Muscle of back (tissue), 11 donors: ENCODE results near the gene PALMD. TPM values are rescaled to one million over a fixed set of nuclear protein-coding genes. Genes with fewer than 3 reads are reported as not detected.

Experiments
- DNase-seq, 3 donors: peaks; one replicate each; pipeline versions ENCODE4 v3.0.0 to v3.0.0-alpha.2; 2013
- polyA plus RNA-seq, 10 donors: library from polyadenylated mRNA; unstranded; fragments of 120-200 nt; gene quantifications; one replicate each; pipeline ENCODE4 v1.2.1, GENCODE V29; 2013; ENCODE audit not compliant: insufficient read length in 10 of 10

Gene PALMD
- polyA plus RNA-seq, 10 donors, result 59.3 to 124 (median 103) TPM

DNA sequence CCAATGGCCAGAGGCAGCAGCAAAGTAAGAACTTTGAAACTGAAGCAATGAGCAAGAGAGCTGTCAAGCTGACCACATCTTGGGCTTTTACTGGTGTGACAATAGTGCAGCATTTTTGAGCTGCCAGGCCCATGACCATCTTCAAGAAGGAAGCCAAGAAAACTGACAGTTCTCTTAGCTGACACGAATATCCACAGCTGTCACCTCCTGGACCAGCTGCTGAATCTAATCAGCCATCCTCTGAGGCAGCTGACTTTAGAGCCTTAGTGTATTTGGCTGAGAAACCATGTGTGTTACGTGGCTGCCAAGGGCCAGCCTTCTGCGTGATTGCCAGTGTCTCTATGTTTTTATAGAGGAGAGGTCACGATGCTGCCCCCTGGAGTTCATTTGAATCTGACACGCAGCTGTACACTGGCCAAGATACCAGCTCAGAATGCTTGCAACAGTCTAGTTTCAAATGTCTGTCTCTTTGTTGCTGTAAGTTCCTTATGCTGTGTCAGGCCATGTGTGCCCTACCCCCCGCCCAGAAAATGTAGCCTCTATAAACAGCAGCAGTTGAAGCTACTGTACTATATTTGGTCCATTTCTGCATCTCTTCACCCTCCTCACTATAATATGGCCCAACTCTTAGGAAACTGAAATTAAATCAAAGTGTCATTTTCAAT lies 39.7 kb downstream of the PALMD start:
- DNase-seq, result peak; percentile 82 to 90 (median 88)

DNA sequence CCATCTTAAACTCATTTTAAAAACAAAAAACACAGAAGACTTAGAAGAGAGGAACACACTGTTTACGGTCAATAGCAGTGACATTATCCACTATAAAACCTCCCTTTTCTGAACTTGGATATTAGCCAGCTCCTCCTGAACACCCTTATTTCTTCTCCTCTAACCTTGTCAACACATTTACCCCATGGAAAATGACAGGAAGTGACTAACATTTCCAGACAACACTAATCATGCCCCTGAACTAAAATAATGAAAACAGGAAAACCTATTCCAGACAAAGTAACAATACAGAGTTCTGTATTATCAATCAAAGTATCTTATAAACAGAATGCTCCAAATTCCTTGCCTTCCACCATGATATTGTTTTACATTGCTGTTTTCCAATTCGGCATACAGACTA lies 45.3 kb downstream of the PALMD start:
- no peak for DNase-seq

DNA sequence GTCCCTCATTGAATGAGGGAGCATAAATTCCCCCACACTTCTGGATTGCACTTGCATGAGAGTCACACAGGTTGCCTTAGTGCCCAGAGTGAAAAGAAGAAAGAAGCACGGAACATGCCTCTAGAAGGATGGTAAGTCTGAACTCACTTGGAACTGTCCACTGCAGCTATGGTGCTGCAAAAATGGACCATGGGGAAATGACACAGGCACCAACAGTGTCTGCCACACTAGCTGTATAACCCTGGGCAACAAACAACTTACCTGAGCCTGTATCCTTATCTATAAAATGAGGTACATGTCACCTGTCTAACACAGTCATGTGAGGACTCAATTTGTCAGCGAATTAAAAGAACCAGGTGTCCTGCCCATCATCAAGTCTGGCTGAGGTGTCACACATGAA lies 50.7 kb downstream of the PALMD start:
- DNase-seq, result no peak

DNA sequence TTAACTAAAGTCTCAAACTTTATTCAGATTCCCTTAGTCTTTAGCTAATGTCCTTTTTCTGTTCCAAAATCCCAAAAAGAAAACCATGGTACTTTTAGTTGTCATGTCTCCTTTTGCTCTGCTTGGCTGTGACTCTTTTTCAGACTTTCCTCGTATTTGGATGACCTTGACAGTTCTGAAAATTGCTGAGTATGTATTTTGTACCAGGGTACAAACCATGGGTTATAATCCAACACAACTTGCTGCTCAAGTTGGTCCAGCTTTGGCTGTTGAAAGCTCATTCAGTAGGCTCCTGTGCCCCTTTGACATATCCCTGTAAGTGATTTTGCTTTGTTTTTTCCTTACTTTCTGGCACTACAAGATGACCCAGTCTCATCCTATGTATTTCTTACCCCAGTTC lies 51.7 kb downstream of the PALMD start:
- no peak for DNase-seq

GRCh38 chr1:99700020-99700419 lies 54.1 kb downstream of the PALMD start:
- DNase-seq, result no peak

DNA sequence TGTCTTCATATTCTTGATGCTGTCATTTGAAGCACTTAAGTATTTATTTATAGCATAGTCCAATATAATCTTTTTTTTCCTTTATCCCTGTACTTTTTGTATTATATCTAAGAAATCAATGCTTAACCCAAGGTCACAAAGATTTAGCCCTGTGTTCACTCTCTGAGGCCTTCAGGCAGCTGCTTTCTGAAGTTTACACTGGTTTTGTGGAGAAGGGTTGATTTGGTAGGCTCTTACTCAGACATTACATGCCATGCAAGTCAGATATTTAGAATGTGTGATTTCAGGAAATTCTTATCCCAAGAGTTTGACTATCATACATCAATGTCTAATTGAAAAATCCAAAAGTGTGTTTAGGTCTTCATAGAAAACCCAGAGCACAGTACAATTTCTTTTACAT lies 56.3 kb downstream of the PALMD start:
- no peak for DNase-seq

- no peak for DNase-seq
Observed at GRCh38 chr1:99704356-99704816, 58.5 kb downstream of the PALMD start.

DNA sequence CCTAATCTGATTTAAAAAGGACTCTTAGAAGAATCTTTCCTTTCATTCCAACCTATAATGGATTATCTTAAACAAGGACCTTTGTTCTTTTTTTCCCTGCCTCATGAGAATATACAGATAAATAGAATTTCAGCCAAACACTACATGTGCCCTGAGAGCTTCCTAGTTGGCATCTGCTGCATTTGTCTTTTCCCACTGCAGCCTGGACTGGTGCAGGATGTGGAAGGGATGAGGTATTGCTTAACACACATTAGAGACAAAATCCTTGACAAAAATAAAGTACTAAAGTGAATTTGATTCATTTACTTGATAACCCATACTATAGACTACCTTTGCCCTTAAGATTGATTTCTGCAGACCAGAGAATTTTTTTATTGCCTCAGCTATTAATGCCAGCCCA lies 59.5 kb downstream of the PALMD start:
- no peak for DNase-seq

DNA sequence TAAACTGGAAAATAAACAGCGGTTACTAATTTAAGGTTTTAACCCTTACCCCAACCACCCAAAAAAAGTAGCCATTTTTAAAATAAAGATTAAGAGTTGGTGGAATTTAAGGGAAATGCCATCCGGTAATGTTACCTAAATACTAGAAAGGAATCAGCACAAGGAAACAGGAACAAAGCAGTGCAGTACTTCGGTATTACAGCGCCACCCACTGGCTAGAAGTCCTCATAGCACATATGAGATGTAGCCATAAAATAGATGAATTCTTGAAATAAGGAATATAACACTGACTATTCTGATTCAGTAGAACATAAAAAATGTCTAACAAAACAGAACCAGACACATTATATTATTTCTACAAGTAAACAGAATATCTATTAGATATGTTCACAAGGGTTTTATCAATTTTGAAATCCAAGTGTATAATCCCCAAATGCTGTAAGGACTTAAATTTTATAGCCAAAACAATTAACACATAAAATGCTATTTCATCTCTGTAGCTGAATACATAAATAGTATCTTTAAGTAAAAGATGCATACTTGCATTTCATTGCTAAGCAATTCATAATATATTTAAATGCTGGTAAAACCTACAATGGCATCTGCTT lies 61.7 kb downstream of the PALMD start:
- peak; percentile 62 to 79 (median 73) for DNase-seq

DNA sequence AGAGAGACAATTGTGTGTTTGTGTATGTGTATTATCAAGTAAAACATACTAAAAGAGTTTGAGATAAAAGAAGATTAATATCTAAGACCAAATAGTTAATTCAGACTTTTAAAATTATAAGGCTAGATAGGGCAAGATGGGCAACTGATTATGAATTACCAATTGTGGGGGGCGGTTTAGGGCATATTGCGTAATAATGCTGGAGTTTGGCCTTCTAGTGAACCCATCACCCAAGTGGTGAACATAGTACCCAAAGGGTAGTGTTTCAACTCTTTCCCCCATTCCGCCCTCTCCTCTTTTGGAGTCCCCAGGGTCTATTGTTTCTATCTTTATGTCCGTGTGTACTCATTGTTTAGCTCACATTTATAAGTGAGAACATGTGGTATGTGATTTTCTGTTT lies 65.1 kb downstream of the PALMD start:
- no peak for DNase-seq

- no peak for DNase-seq
Observed at GRCh38 chr1:99713006-99713405, 67.1 kb downstream of the PALMD start.

GRCh38 chr1:99717005-99717404 lies 71.1 kb downstream of the PALMD start:
- DNase-seq, result no peak

GRCh38 chr1:99723251-99723650 lies 77.3 kb downstream of the PALMD start:
- DNase-seq, result no peak

GRCh38 chr1:99725996-99726395 lies 80.1 kb downstream of the PALMD start:
- DNase-seq, result no peak

GRCh38 chr1:99726407-99726806 lies 80.5 kb downstream of the PALMD start:
- no peak for DNase-seq

DNA sequence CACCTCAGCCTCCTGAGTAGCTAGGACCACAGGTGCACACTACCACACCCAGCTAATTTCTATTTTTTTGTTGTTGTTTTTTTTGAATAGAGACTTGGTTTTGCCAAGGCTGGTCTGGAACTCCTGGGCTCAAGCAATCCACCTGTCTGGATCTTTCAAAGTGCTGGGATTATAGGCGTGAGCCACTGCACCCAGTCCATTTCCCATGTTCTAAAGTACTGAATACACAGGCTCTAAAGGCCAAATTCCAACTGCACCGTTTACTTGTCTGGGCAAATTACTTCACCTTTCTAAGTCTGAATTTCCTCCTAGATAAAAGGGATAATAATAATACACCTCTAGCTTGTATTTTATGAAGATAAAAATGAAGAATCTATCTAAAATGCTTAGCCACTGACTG lies 80.9 kb downstream of the PALMD start:
- DNase-seq, result no peak

DNA sequence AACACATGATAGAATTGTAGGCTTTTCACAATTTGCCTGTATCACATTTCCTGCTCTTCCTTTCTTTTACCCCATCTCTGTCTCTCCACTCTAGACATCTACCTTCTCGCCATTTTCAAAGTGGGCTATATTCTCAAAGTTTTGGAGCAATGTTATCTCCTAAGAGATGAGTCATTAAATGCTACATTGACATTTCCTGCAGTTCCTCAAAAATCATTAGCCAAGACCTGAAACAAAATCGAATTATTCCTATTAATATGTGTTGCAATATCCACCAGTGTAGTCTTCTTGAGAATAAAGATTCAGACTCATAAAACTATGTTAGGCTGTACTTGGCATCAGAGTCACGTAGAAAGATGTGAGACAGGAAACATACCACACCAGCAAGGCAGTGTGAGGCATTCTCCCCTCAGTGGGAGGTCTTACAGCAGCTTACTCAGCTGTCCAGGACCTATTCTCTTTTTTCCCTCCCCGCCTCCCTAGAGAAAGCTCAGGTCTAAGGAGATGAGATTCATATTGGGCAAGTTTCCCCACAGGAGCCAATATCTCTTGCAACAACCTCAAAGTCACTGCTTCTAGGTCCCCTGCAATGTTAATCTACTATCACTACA lies 81.8 kb downstream of the PALMD start:
- DNase-seq, result peak in 2 of 3 donors; percentile 28 to 71

- DNase-seq, result peak in 1 of 3 donors; percentile 42
Observed at GRCh38 chr1:99728494-99729235, 82.8 kb downstream of the PALMD start.

- peak in 1 of 3 donors; percentile 72 for DNase-seq
Observed at GRCh38 chr1:99731384-99731783, 85.5 kb downstream of the PALMD start.

DNA sequence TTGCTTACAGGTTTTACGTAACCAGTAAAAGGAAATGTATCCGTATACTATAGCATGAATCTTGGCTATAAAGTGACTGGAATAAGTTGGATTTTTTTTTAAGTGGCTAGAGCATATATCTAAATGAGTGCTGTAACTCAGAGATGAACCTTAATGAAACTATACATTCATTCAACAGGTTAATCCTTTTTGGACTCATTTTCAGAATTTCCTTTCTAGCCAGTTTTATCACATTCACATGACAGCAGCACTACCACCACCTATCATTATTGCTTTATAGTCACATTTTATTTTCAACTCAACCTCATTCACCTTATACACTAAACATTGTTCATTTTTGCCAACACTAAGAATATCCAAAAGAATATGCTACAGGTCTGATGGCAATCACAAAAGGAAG lies 89.9 kb downstream of the PALMD start:
- DNase-seq, result no peak

DNA sequence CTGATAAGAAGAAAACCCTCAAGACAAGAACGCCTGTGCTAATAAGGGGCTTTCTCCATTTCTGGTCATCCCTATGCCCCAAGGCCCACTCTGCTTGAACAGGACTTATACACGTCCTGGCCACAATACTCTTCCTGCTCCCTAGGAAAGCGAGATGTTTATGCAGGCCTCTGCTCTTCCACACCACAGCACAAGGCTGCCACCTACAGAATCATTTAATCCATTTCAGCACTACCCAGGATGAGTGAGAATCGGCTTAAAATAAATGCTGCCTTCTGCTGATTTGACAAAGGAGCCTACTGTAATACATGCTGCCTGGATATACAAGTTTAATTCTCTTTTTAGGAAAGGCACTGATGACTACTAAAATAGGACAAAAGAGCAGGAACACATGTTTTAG lies 91.1 kb downstream of the PALMD start:
- DNase-seq, result peak; percentile 24 to 51 (median 38)

DNA sequence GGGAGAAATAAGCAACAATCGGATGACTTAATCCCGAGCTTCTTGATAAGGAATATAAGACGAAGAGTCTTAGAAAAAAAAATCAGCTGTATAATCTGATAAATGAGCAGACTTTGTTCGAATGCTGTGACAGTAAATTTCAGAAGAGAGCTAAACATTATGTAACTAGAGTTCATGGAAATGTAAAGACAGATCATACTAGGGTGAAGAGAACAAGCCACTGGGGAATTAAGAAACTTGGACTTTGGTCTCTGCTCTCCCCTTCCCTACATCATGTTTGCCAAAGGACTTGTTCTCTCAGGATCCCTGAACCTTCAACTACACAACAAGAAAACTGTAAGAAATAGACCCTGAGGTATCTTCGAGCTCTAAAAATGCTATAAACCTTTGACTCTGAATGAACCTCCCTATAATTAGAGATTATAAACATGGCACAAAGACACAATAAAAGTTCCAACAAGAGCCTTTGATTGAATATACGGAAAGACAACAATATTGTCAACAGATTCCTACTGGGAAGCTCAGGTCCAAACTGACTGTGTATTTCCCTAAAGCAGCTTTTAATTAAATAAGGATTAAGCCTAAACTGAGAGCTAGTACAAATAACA lies 93.0 kb downstream of the PALMD start:
- DNase-seq, result no peak
